Loucy (cell line): Measurements from ENCODE around the gene B2M.
A peak's percentile ranks its signal among the peaks of the same experiment; 100 is the strongest.
"Not testable (repeated sequence)": the region's sequence is repeated elsewhere in the genome, so short reads cannot be mapped to it uniquely, and the experiment has no call there.

ENCODE experiments used
- H2AFZ ChIP-seq: fragments of 200-600 bp; sonication (generic); 2 replicates; pipeline ENCODE4 v1.6.0; 2016; ENCODE audit warnings: antibody characterized with exemption, mild to moderate bottlenecking, low read length, moderate library complexity
- H3F3A ChIP-seq: fragments of 200-600 bp; 2 replicates; pipeline ENCODE4 v1.6.0; 2016; ENCODE audit warnings: antibody characterized with exemption, low read depth, mild to moderate bottlenecking
- H3K27me3 ChIP-seq: fragments of 200-600 bp; sonication (generic); 2 replicates; pipeline ENCODE4 v1.6.1; 2014; ENCODE audit warnings: low read length, mild to moderate bottlenecking; ENCODE audit not compliant: insufficient read depth, poor library complexity, severe bottlenecking
- H3K36me3 ChIP-seq: fragments of 200-600 bp; sonication (generic); 2 replicates; pipeline ENCODE4 v1.6.1; 2016; ENCODE audit warnings: low read length; ENCODE audit not compliant: insufficient read depth
- H3K4me1 ChIP-seq: fragments of 200-600 bp; sonication (generic); 2 replicates; pipeline ENCODE4 v1.5.1; 2014; ENCODE audit warnings: low read length, mild to moderate bottlenecking; ENCODE audit not compliant: insufficient read depth, poor library complexity, severe bottlenecking
- H3K4me2 ChIP-seq: fragments of 200-600 bp; sonication (generic); 2 replicates; pipeline ENCODE4 v1.6.0; 2014; ENCODE audit warnings: antibody characterized with exemption, low read length, low read depth, mild to moderate bottlenecking; ENCODE audit not compliant: poor library complexity, severe bottlenecking
- H3K4me3 ChIP-seq: fragments of 200-600 bp; sonication (generic); 2 replicates; pipeline ENCODE4 v1.5.1; 2014; ENCODE audit warnings: low read length, mild to moderate bottlenecking, mixed read lengths; ENCODE audit not compliant: poor library complexity, severe bottlenecking
- H3K79me2 ChIP-seq: fragments of 200-600 bp; sonication (generic); 2 replicates; pipeline ENCODE4 v1.6.1; 2014; ENCODE audit warnings: low read length; ENCODE audit not compliant: insufficient read depth
- H3K9ac ChIP-seq: fragments of 200-600 bp; sonication (generic); 2 replicates; pipeline ENCODE4 v1.6.0; 2014; ENCODE audit warnings: mild to moderate bottlenecking, low read depth, low read length, moderate library complexity; ENCODE audit not compliant: poor library complexity, severe bottlenecking
- H3K9me2 ChIP-seq: fragments of 200-600 bp; sonication (generic); replicated peaks from 2 replicates; pipeline ENCODE4 v1.6.1; 2016; ENCODE audit warnings: low read depth, low read length, mixed read lengths
- H3K9me3 ChIP-seq: fragments of 200-600 bp; sonication (generic); 2 replicates; pipeline ENCODE4 v1.6.1; 2014; ENCODE audit warnings: mild to moderate bottlenecking, antibody characterized with exemption, low read length, low read depth; ENCODE audit not compliant: insufficient read depth
- H4K20me1 ChIP-seq: fragments of 200-600 bp; sonication (generic); 2 replicates; pipeline ENCODE4 v1.6.0; 2014; ENCODE audit warnings: antibody characterized with exemption, low read length, mild to moderate bottlenecking; ENCODE audit not compliant: insufficient read depth, poor library complexity, severe bottlenecking
- EZH2phosphoT487 ChIP-seq: fragments of 200-600 bp; IDR thresholded peaks from 2 replicates; pipeline ENCODE4 v1.6.1; 2018; ENCODE audit warnings: antibody characterized with exemption, mild to moderate bottlenecking, moderate library complexity, borderline replicate concordance
- TF ChIP-seq, protein P1 (sequence below): fragments of 200-600 bp; sonication (generic); conservative IDR thresholded peaks from 2 replicates; pipeline ENCODE4 v1.5.1; 2014; ENCODE audit warnings: mild to moderate bottlenecking, antibody characterized with exemption, low read length

The B2M gene

DNA sequence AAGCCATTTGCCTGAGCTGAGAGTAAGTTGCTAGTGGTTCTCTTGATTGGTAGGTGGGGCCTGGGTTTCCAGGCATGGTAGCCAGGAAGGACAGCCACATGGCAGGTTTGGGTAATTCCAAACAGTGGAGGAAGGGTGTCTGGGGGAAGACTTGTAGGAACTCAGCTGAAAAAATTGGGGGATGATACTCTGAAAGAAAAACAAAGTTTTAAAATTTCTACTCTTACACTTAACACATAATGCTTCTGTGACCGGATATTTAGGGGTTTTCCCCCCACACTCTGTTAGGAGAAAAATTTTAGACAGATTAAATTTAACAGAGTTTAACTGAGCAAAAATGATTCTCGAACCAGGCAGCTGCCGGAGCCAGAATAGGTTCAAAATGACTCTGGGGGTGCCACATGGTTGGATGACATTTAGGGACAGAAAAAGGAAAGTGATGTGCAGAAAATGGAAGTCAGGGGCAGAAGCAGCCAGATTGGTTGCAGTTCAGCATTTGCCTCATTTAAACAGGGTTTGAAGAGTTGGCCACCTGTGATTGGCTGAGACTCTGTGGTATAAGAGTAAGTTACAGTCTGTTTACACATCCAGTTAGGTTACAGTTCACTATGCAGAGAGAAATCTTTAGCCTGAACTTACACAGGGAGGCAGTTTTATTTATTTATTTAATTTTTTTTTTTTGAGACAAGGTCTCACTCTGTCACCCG, 8.1 kb downstream of the B2M start:
- H3K36me3 ChIP-seq: peaks cover 43% of the 10 kb centered on the region
- H3K79me2 ChIP-seq: peaks cover 37% of the 10 kb centered on the region
- H3K9me3 ChIP-seq: no peaks in the 10 kb centered on the region
- peaks cover 48% of the 10 kb centered on the region for H3K4me1 ChIP-seq
- no peak overlapping the region for H3K4me3 ChIP-seq
- H3K9ac ChIP-seq: peak overlapping the region; percentile 9
- H3F3A ChIP-seq: peaks cover 27% of the 10 kb centered on the region
- peaks cover 40% of the 10 kb centered on the region for H4K20me1 ChIP-seq
- no peaks in the 10 kb centered on the region for H3K9me2 ChIP-seq
- H2AFZ ChIP-seq: no peak overlapping the region
- no peak overlapping the region for H3K4me2 ChIP-seq
- no peaks in the 10 kb centered on the region for H3K27me3 ChIP-seq
- no peak for TF ChIP-seq EZH2phosphoT487
- TF ChIP-seq, protein P1, sequence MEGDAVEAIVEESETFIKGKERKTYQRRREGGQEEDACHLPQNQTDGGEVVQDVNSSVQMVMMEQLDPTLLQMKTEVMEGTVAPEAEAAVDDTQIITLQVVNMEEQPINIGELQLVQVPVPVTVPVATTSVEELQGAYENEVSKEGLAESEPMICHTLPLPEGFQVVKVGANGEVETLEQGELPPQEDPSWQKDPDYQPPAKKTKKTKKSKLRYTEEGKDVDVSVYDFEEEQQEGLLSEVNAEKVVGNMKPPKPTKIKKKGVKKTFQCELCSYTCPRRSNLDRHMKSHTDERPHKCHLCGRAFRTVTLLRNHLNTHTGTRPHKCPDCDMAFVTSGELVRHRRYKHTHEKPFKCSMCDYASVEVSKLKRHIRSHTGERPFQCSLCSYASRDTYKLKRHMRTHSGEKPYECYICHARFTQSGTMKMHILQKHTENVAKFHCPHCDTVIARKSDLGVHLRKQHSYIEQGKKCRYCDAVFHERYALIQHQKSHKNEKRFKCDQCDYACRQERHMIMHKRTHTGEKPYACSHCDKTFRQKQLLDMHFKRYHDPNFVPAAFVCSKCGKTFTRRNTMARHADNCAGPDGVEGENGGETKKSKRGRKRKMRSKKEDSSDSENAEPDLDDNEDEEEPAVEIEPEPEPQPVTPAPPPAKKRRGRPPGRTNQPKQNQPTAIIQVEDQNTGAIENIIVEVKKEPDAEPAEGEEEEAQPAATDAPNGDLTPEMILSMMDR: no peak

DNA sequence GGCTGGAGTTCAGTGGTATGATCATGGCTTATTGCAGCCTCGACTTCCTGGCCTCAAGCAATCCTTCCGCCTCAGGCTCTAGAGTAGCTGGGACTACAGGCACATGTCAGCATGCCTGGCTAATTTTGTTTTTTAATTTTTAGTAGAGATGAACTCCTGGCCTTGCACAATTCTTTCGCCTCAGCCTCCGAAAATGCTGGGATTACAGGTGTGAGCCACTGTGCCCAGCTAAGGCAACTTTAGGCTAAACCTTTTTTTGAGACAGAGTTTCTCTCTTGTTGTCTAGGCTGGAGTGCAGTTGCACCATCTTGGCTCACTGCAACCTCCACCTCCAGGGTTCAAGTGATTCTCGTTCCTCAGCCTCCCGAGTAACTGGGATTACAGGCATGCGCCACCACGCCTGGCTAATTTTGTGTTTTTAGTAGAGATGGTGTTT, 8.7 kb downstream of the B2M start:
- peaks cover 49% of the 10 kb centered on the region for H3K4me1 ChIP-seq
- H4K20me1 ChIP-seq: peaks cover 35% of the 10 kb centered on the region
- not testable (repeated sequence) for H3K4me3 ChIP-seq, H2AFZ ChIP-seq, H3K9ac ChIP-seq, H3K9me3 ChIP-seq, H3K4me2 ChIP-seq, H3K27me3 ChIP-seq, H3K9me2 ChIP-seq
- peaks cover 35% of the 10 kb centered on the region for H3K79me2 ChIP-seq
- H3F3A ChIP-seq: peaks cover 27% of the 10 kb centered on the region
- peaks cover 39% of the 10 kb centered on the region for H3K36me3 ChIP-seq

DNA sequence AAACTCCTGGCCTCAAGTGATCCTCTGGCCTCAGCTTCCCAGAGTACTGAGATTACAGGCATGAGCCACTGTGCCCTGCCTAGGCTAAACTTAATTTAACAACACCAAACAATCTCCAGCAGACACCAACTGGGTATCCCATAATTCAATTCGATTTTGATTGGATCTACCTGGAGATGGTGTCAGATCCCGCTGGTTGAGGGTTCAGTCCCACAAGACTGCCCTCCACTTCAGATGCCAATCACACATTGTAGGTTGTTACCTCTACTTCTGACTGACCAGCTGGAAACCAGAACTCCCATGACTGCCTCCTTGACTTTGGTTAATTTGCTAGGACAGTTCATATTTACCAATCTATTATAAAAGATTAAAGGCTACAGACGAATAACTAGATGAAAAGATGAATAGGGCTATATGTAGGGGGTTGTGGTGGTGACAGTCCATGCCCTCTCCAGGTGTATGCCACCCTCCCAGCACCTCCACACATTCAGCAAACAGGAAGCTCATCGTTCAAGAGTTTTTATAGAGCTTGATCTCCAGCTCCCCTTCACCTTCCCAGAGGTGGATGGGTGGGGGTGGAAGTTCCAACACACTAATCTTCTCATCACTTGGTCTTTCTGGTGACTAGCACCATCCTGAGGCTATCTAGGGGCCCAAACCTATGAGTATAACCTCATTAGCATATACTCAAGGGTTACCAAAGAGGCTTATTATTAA, 9.3 kb downstream of the B2M start:
- no peak overlapping the region for H2AFZ ChIP-seq
- H3F3A ChIP-seq: peaks cover 27% of the 10 kb centered on the region
- H3K79me2 ChIP-seq: peaks cover 34% of the 10 kb centered on the region
- H3K27me3 ChIP-seq: no peaks in the 10 kb centered on the region
- H3K36me3 ChIP-seq: peaks cover 33% of the 10 kb centered on the region
- no peak overlapping the region for H3K4me2 ChIP-seq
- no peak overlapping the region for H3K9ac ChIP-seq
- peaks cover 47% of the 10 kb centered on the region for H3K4me1 ChIP-seq
- H3K4me3 ChIP-seq: no peak overlapping the region
- TF ChIP-seq, protein P1: no peak
- no peaks in the 10 kb centered on the region for H3K9me2 ChIP-seq
- H4K20me1 ChIP-seq: peaks cover 29% of the 10 kb centered on the region
- H3K9me3 ChIP-seq: no peaks in the 10 kb centered on the region
